ENCODE results near the gene HSPB1. TPM values are rescaled to one million over a fixed set of nuclear protein-coding genes. Genes with fewer than 3 reads are reported as not detected.
A peak's percentile ranks its signal among the peaks of the same experiment; 100 is the strongest.

The HSPB1 gene
- total RNA-seq, 1 experiment from 2014 or later: 202 TPM

DNA sequence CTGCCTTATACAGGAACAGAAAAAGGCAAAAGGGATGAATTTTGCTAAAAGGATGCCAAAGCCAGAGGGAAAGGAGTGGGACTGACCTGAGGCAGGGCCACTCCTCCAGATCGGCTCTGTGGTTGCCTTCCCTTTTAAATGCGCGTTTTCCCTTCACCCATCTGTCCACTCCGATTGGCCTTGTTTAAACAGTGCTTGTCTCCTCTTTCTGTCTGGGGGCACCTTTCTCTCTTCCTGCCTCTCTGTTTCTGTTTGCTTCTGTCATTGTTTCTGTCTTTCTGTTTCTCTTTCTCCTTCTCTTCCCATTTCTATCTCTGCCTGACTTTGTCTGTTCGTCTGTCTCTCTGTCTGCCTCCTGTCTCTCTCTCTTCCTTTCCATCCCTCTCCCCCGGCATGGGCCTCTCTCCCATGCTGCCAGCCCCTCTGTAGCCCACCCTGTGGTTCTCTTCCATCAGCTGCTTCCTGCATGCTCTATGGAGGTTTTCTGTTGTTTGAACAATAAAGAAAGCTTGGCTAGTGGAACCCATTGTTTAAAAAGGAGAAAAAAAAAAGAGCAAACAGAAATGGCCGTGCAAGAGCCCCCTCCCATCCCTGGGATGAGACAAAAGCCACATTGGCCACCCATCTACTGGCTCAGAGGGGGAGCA lies 29.5 kb upstream of the HSPB1 start:
- Mint-ChIP-seq H3K27ac (no peak overlapping the region), H3K27me3 (ENCODE audit: low read depth) (peaks cover 21% of the 10 kb centered on the region; the same call in 1 of the 2 replicates)

DNA sequence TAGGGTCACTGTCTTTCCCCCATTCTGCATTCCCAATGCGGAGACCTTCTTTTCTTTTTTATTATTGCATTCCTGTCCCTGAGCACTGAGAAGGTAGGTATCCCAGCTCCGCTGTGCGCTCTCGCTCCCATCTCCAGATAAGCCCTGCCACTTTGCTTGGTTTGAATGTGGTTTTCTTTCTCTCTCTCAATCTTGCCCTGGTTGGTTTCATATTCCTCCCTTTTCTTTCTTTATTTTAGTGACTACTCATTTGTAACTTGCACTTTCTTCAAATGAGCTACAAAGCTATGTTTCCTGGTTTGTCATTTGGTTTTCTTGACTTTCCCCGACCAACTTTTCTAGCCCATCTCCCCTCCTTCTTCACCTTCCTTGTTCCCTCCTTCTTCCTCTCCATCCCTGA lies 29.0 kb upstream of the HSPB1 start:
- H3K36me3 Mint-ChIP-seq: no peaks in the 10 kb centered on the region
- DNase-seq (ENCODE audit: low spot score): no peak
- peaks cover 20% of the 10 kb centered on the region for H3K27me3 Mint-ChIP-seq (ENCODE audit: low read depth)
- ChIA-PET POLR2A (interaction anchor here (0.8 to 1.2 kb wide), 2 partner anchors 9 to 45 kb away, joined by 3 to 5 read pairs; no protein-coding TSS in a partner anchor), CTCF (interaction anchor here (0.6 to 2.5 kb wide), 4 partner anchors 11 to 45 kb away, joined by 3 to 11 read pairs (median 6); no protein-coding TSS in a partner anchor)
- peaks cover 32% of the 10 kb centered on the region for H3K4me1 Mint-ChIP-seq
- no peak for TF ChIP-seq TP53 (CRISPR knock-in tag; IDR thresholded peaks at IDR 0.05)
- no peak for TF ChIP-seq ZNF416 (CRISPR knock-in tag; IDR thresholded peaks at IDR 0.05)
- TF ChIP-seq TEAD1 (CRISPR knock-in tag; IDR thresholded peaks at IDR 0.05): no peak
- no peak for TF ChIP-seq HMGA2 (CRISPR knock-in tag; IDR thresholded peaks at IDR 0.05)
- no peak for TF ChIP-seq OVOL2 (CRISPR knock-in tag; IDR thresholded peaks at IDR 0.05; ENCODE audit: borderline replicate concordance)
- TF ChIP-seq SMAD3 (CRISPR knock-in tag; IDR thresholded peaks at IDR 0.05; ENCODE audit: borderline replicate concordance): no peak
- TF ChIP-seq, protein P1, sequence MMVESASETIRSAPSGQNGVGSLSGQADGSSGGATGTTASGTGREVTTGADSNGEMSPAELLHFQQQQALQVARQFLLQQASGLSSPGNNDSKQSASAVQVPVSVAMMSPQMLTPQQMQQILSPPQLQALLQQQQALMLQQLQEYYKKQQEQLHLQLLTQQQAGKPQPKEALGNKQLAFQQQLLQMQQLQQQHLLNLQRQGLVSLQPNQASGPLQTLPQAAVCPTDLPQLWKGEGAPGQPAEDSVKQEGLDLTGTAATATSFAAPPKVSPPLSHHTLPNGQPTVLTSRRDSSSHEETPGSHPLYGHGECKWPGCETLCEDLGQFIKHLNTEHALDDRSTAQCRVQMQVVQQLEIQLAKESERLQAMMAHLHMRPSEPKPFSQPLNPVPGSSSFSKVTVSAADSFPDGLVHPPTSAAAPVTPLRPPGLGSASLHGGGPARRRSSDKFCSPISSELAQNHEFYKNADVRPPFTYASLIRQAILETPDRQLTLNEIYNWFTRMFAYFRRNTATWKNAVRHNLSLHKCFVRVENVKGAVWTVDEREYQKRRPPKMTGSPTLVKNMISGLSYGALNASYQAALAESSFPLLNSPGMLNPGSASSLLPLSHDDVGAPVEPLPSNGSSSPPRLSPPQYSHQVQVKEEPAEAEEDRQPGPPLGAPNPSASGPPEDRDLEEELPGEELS (CRISPR knock-in tag; IDR thresholded peaks at IDR 0.05): no peak
- TF ChIP-seq, protein P2, sequence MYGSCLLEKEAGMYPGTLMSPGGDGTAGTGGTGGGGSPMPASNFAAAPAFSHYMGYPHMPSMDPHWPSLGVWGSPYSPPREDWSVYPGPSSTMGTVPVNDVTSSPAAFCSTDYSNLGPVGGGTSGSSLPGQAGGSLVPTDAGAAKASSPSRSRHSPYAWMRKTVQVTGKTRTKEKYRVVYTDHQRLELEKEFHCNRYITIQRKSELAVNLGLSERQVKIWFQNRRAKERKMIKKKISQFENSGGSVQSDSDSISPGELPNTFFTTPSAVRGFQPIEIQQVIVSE (CRISPR knock-in tag; IDR thresholded peaks at IDR 0.05; ENCODE audit: borderline replicate concordance): no peak
- TF ChIP-seq ZNF121 (CRISPR knock-in tag; IDR thresholded peaks at IDR 0.05): no peak
- no peak for TF ChIP-seq ESRRA (CRISPR knock-in tag; IDR thresholded peaks at IDR 0.05; ENCODE audit: borderline replicate concordance)
- no peak for TF ChIP-seq NFATC4 (CRISPR knock-in tag; IDR thresholded peaks at IDR 0.05)
- TF ChIP-seq ETV6 (CRISPR knock-in tag; IDR thresholded peaks at IDR 0.05): no peak
- TF ChIP-seq, protein P3, sequence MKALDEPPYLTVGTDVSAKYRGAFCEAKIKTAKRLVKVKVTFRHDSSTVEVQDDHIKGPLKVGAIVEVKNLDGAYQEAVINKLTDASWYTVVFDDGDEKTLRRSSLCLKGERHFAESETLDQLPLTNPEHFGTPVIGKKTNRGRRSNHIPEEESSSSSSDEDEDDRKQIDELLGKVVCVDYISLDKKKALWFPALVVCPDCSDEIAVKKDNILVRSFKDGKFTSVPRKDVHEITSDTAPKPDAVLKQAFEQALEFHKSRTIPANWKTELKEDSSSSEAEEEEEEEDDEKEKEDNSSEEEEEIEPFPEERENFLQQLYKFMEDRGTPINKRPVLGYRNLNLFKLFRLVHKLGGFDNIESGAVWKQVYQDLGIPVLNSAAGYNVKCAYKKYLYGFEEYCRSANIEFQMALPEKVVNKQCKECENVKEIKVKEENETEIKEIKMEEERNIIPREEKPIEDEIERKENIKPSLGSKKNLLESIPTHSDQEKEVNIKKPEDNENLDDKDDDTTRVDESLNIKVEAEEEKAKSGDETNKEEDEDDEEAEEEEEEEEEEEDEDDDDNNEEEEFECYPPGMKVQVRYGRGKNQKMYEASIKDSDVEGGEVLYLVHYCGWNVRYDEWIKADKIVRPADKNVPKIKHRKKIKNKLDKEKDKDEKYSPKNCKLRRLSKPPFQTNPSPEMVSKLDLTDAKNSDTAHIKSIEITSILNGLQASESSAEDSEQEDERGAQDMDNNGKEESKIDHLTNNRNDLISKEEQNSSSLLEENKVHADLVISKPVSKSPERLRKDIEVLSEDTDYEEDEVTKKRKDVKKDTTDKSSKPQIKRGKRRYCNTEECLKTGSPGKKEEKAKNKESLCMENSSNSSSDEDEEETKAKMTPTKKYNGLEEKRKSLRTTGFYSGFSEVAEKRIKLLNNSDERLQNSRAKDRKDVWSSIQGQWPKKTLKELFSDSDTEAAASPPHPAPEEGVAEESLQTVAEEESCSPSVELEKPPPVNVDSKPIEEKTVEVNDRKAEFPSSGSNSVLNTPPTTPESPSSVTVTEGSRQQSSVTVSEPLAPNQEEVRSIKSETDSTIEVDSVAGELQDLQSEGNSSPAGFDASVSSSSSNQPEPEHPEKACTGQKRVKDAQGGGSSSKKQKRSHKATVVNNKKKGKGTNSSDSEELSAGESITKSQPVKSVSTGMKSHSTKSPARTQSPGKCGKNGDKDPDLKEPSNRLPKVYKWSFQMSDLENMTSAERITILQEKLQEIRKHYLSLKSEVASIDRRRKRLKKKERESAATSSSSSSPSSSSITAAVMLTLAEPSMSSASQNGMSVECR (CRISPR knock-in tag; IDR thresholded peaks at IDR 0.05; ENCODE audit: borderline replicate concordance): no peak
- no peak for TF ChIP-seq SOX15 (CRISPR knock-in tag; IDR thresholded peaks at IDR 0.05)
- TF ChIP-seq JAZF1 (CRISPR knock-in tag; IDR thresholded peaks at IDR 0.05): no peak
- no peak overlapping the region for H3K27ac Mint-ChIP-seq
- no peak overlapping the region for H3K4me3 Mint-ChIP-seq
- peak; percentile 7; the same call in 1 of the 2 replicates for ATAC-seq
- no peaks in the 10 kb centered on the region for H3K9me3 Mint-ChIP-seq

More for the DNA sequence above, 29.5 kb upstream of the HSPB1 start:
- no peak for TF ChIP-seq GRHL2 (CRISPR knock-in tag; IDR thresholded peaks at IDR 0.05; ENCODE audit: insufficient replicate concordance, severe bottlenecking)
- TF ChIP-seq, protein P4, sequence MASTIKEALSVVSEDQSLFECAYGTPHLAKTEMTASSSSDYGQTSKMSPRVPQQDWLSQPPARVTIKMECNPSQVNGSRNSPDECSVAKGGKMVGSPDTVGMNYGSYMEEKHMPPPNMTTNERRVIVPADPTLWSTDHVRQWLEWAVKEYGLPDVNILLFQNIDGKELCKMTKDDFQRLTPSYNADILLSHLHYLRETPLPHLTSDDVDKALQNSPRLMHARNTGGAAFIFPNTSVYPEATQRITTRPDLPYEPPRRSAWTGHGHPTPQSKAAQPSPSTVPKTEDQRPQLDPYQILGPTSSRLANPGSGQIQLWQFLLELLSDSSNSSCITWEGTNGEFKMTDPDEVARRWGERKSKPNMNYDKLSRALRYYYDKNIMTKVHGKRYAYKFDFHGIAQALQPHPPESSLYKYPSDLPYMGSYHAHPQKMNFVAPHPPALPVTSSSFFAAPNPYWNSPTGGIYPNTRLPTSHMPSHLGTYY (CRISPR knock-in tag; IDR thresholded peaks at IDR 0.05): no peak
- TF ChIP-seq, protein P5, sequence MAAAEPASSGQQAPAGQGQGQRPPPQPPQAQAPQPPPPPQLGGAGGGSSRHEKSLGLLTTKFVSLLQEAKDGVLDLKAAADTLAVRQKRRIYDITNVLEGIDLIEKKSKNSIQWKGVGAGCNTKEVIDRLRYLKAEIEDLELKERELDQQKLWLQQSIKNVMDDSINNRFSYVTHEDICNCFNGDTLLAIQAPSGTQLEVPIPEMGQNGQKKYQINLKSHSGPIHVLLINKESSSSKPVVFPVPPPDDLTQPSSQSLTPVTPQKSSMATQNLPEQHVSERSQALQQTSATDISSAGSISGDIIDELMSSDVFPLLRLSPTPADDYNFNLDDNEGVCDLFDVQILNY (CRISPR knock-in tag; IDR thresholded peaks at IDR 0.05): no peak
- TF ChIP-seq NFE2L1 (CRISPR knock-in tag; IDR thresholded peaks at IDR 0.05): no peak
- TF ChIP-seq, protein P1 (CRISPR knock-in tag; IDR thresholded peaks at IDR 0.05): no peak
- TF ChIP-seq NR3C1 (CRISPR knock-in tag; conservative IDR thresholded peaks at IDR 0.05; ENCODE audit: low read depth): no peak
- no peak for TF ChIP-seq FOXK1 (CRISPR knock-in tag; IDR thresholded peaks at IDR 0.05)
- ChIA-PET CTCF (interaction anchor here (0.6 to 2.5 kb wide), 4 partner anchors 10 to 46 kb away, joined by 3 to 11 read pairs (median 6); no protein-coding TSS in a partner anchor), POLR2A (interaction anchor here (0.8 to 1.2 kb wide), 2 partner anchors 10 to 45 kb away, joined by 3 to 5 read pairs; no protein-coding TSS in a partner anchor)
- no peak for DNase-seq (ENCODE audit: low spot score)
- no peaks in the 10 kb centered on the region for H3K36me3 Mint-ChIP-seq
- no peaks in the 10 kb centered on the region for H3K9me3 Mint-ChIP-seq
- peak overlapping the region; percentile 39 for H3K4me3 Mint-ChIP-seq
- ATAC-seq: peak; percentile 38
- peaks cover 36% of the 10 kb centered on the region for H3K4me1 Mint-ChIP-seq

All from WTC11 (cell line).